ENCODE data around the gene SLIT3.

The SLIT3 gene

DNA sequence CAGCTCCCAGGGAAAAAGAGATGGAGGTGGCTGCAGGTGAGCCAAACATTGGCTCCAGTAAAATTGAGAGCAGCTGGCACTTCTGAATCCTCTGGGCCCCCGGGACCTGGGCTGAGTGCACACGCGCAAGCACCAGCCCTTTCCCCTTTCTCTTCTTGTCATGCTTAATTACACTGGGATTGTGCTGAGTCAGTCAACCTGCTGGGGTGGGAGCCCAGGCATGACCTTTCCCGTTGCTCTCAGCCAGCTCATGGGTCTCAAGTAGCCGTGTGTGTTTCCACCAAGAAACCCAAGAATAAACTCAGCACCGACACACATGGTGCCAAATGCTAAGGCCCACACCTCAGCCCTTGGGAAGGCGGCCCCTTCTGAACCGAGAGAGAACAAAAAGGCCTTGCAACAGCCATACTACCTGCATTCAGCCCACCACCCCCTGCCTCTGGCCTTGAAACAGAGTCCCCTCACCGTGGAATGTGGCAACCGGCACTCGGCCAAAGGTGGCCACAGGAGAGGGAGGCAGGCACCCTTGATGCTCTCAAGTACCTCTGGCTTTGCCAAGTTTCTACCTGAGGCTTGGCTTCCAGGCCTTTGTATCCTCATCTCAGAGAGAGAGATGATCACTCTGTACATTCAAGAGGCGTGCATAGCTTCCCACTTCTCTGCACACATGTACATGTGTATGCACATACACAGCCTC is 28.1 kb downstream of the SLIT3 start:
- no peaks in the 10 kb centered on the region for H3K27me3 ChIP-seq
- peaks cover 16% of the 10 kb centered on the region for H3K4me1 ChIP-seq
- no peaks in the 10 kb centered on the region; the same call in 1 of the 2 replicates for H3K9me3 ChIP-seq
- TF ChIP-seq, protein P1, sequence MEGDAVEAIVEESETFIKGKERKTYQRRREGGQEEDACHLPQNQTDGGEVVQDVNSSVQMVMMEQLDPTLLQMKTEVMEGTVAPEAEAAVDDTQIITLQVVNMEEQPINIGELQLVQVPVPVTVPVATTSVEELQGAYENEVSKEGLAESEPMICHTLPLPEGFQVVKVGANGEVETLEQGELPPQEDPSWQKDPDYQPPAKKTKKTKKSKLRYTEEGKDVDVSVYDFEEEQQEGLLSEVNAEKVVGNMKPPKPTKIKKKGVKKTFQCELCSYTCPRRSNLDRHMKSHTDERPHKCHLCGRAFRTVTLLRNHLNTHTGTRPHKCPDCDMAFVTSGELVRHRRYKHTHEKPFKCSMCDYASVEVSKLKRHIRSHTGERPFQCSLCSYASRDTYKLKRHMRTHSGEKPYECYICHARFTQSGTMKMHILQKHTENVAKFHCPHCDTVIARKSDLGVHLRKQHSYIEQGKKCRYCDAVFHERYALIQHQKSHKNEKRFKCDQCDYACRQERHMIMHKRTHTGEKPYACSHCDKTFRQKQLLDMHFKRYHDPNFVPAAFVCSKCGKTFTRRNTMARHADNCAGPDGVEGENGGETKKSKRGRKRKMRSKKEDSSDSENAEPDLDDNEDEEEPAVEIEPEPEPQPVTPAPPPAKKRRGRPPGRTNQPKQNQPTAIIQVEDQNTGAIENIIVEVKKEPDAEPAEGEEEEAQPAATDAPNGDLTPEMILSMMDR (IDR thresholded peaks at IDR 0.05; ENCODE audit: low read depth, low read length): no peak
- no peak overlapping the region for H3K4me3 ChIP-seq (ENCODE audit: low read depth, low read length)
- peak; percentile 27 for DNase-seq
- peaks cover 9% of the 10 kb centered on the region for H3K36me3 ChIP-seq

DNA sequence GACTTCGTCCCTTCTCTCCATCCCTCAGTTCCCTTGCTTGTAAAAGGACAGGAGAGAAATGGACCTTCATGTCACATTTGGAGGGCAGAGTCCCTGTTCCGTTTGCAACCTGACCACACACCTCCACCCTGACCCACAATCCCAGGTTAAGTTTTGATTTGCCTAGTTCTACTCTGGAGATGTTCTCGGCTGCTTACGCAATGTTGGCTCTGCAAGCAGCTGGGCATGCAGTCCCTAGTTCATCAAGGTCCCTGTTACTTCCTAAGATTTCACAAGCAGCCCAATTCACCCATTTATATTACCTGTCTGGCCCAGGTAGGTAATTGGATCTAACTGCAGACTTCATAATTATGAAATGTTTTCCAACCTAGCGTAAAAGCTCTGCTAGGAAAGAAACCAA is 28.8 kb downstream of the SLIT3 start:
- no peak overlapping the region for H3K4me3 ChIP-seq (ENCODE audit: low read depth, low read length)
- DNase-seq: no peak
- no peaks in the 10 kb centered on the region for H3K27me3 ChIP-seq
- H3K4me1 ChIP-seq: peaks cover 16% of the 10 kb centered on the region
- TF ChIP-seq, protein P1 (IDR thresholded peaks at IDR 0.05; ENCODE audit: low read depth, low read length): no peak
- no peaks in the 10 kb centered on the region; the same call in 1 of the 2 replicates for H3K9me3 ChIP-seq
- peaks cover 8% of the 10 kb centered on the region for H3K36me3 ChIP-seq

DNA sequence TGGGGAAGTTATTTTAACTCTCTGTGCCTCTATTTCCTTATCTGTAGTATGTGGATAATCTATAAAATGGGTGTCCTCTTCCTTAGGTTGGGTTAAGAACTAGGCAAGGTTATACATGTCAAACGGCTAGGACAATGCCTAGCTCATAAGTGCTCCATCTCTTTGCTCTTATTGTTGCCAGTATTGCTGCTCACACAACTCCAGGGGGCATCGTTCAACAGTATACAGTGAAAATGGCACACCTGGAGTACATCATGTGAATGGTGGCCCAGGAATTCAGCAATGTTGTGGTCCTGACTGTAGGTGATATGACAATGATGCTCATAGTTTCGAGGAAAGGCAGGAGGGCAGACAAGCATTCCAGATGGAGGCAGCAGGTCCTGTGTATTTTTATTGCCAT is 30.1 kb downstream of the SLIT3 start:
- Histone ChIP-seq H3K4me1 (peaks cover 16% of the 10 kb centered on the region), H3K27me3 (no peaks in the 10 kb centered on the region), H3K4me3 (ENCODE audit: low read depth, low read length) (no peak overlapping the region), H3K36me3 (peaks cover 8% of the 10 kb centered on the region), H3K9me3 (no peaks in the 10 kb centered on the region; the same call in 1 of the 2 replicates)
- TF ChIP-seq, protein P1 (IDR thresholded peaks at IDR 0.05; ENCODE audit: low read depth, low read length): peak; percentile 34
- no peak for DNase-seq

DNA sequence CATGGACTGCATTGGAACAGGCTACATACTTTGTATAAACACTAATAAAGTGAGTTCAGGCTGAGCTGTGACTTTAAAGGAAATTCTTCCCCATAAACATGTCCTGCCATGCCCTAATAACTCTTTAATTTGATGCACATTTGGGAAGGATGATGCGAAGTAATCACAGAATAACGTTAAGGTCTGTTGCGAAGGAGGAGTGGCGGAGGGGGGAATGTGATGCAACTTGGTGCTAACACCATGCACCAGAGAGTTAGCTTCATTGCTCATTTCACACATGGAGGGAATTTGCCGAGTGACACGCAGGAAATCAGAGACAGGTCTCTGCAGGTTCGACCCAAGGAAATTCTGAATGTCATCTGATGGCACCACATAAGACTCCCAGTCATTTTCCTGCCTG is 32.9 kb downstream of the SLIT3 start:
- no peaks in the 10 kb centered on the region for H3K36me3 ChIP-seq
- no peak overlapping the region for H3K4me3 ChIP-seq (ENCODE audit: low read depth, low read length)
- TF ChIP-seq, protein P1 (IDR thresholded peaks at IDR 0.05; ENCODE audit: low read depth, low read length): no peak
- DNase-seq: no peak
- H3K27me3 ChIP-seq: no peaks in the 10 kb centered on the region
- H3K9me3 ChIP-seq: no peaks in the 10 kb centered on the region; the same call in 1 of the 2 replicates
- H3K4me1 ChIP-seq: peaks cover 12% of the 10 kb centered on the region

DNA sequence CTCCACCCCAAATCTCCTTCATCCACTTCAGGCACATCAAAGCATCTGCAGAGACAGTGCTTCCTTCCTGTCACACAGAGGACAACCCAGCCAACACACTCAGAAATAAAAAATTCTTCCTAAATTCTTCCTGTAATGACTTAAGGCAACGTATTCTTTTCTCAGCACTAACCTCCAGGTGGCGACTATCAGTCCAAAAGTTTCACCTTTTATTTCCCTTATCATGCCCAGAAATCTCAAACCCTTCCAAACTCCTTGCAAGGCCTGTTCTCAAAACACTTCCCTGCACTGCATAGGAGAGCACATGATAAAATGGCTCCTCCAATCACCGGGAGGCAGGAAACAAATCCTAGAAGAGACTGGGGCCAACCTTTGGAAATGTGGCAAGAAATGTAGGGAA is 35.1 kb downstream of the SLIT3 start:
- Histone ChIP-seq H3K27me3 (no peaks in the 10 kb centered on the region), H3K4me1 (no peaks in the 10 kb centered on the region), H3K36me3 (no peaks in the 10 kb centered on the region), H3K4me3 (ENCODE audit: low read depth, low read length) (no peak overlapping the region), H3K9me3 (no peaks in the 10 kb centered on the region)
- DNase-seq: no peak
- TF ChIP-seq, protein P1 (IDR thresholded peaks at IDR 0.05; ENCODE audit: low read depth, low read length): 0 out of 2 replicates have a peak, but pooled peaks have one; percentile 26

DNA sequence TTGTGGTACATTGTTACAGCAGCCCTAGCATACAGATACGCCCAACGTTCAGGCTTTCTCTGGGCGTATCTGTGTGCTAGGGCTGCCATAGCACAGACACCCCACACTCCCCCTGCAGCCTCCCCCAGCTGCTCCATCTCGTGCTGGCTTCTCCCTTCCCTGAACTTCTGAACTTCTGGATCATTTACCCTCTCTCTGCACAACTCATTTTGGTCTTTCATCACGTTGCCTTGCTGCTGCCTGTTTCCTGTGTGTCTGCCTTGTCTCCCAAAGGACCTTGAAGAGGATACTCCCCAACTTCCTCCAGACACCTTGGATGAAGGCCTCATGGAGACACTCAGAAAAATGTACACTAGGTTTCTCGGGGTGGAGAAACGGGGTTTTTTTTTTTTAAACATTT is 37.3 kb downstream of the SLIT3 start:
- no peaks in the 10 kb centered on the region for H3K36me3 ChIP-seq
- no peaks in the 10 kb centered on the region for H3K27me3 ChIP-seq
- no peak for DNase-seq
- H3K4me3 ChIP-seq (ENCODE audit: low read depth, low read length): no peak overlapping the region
- TF ChIP-seq, protein P1 (IDR thresholded peaks at IDR 0.05; ENCODE audit: low read depth, low read length): no peak
- H3K9me3 ChIP-seq: no peaks in the 10 kb centered on the region
- no peaks in the 10 kb centered on the region for H3K4me1 ChIP-seq

Measured in BE2C (cell line).